Brain microvascular endothelial cell (primary cell): ENCODE data around the gene RAN.

ENCODE experiments used
- DNase-seq: peaks from one replicate; pipeline ENCODE4 v3.0.0-alpha.2; 2020
- H3K27ac ChIP-seq: fragments of 250-450 bp; sonication (Bioruptor Pico); 2 replicates; pipeline ENCODE4 v1.5.1; 2020; ENCODE audit warnings: mild to moderate bottlenecking, moderate library complexity
- H3K27me3 ChIP-seq: fragments of 250-450 bp; sonication (Bioruptor Pico); replicated peaks from 2 replicates; pipeline ENCODE4 v1.5.1; 2020; ENCODE audit warnings: mild to moderate bottlenecking
- H3K36me3 ChIP-seq: fragments of 250-450 bp; sonication (Bioruptor Pico); replicated peaks from 2 replicates; pipeline ENCODE4 v1.5.1; 2020; ENCODE audit warnings: mild to moderate bottlenecking
- H3K4me3 ChIP-seq: 2 replicates; pipeline ENCODE4 v1.5.1; 2011; ENCODE audit warnings: low read depth, mild to moderate bottlenecking, control low read depth, low read length, moderate library complexity
- CTCF ChIP-seq: IDR thresholded peaks from 2 replicates; pipeline ENCODE4 v1.5.1; 2011; ENCODE audit warnings: low read depth, mild to moderate bottlenecking, moderate library complexity, low read length, control low read depth, inconsistent platforms; ENCODE audit errors: missing control alignments
- in situ Hi-C: cut with HindIII; loops from 2 replicates; pipeline ENCODE4 v1.10.0; 2017; ENCODE audit warnings: low sequenced_read_pairs, low pct_ligation_motif_present

RAN gene

GRCh38 chr12:130863298-130863697 lies 8.6 kb upstream of the RAN start:
- no peak overlapping the region for H3K4me3 ChIP-seq
- no peak for TF ChIP-seq CTCF
- in situ Hi-C loops: no loop called here
- H3K27ac ChIP-seq: no peak overlapping the region
- no peaks in the 10 kb centered on the region for H3K36me3 ChIP-seq
- DNase-seq: no peak
- H3K27me3 ChIP-seq: no peaks in the 10 kb centered on the region

- Histone ChIP-seq H3K4me3 (no peak overlapping the region), H3K27me3 (no peaks in the 10 kb centered on the region), H3K27ac (no peak overlapping the region), H3K36me3 (peaks cover 10% of the 10 kb centered on the region)
- in situ Hi-C loops: no loop called here
- DNase-seq: no peak
- no peak for TF ChIP-seq CTCF
These were observed 3.5 kb upstream of the RAN start for GRCh38 chr12:130868412-130868811.

- H3K36me3 ChIP-seq: peaks cover 32% of the 10 kb centered on the region
- DNase-seq: peak; percentile 94
- in situ Hi-C loops: no loop called here
- H3K27ac ChIP-seq: peak overlapping the region; percentile 94
- peak; percentile 84 for TF ChIP-seq CTCF
- peak overlapping the region; percentile 55 for H3K4me3 ChIP-seq
- no peaks in the 10 kb centered on the region for H3K27me3 ChIP-seq
These were observed 1.2 kb upstream of the RAN start for GRCh38 chr12:130870442-130871285.

- TF ChIP-seq CTCF: no peak
- Histone ChIP-seq H3K27me3 (no peaks in the 10 kb centered on the region), H3K36me3 (peaks cover 46% of the 10 kb centered on the region), H3K4me3 (peak overlapping the region; percentile 83), H3K27ac (peak overlapping the region; percentile 79)
- in situ Hi-C loops: no loop called here
- DNase-seq: no peak
These were observed 572 bp downstream of the RAN start for GRCh38 chr12:130872179-130873096.

GRCh38 chr12:130873106-130873795 lies 1.4 kb downstream of the RAN start:
- DNase-seq: no peak
- peak overlapping the region; percentile 79 for H3K27ac ChIP-seq
- H3K36me3 ChIP-seq: peaks cover 46% of the 10 kb centered on the region
- in situ Hi-C loops: no loop called here
- peak overlapping the region; percentile 83 for H3K4me3 ChIP-seq
- H3K27me3 ChIP-seq: no peaks in the 10 kb centered on the region
- no peak for TF ChIP-seq CTCF
